ENCODE data around the gene LRBA. TPM values are rescaled to one million over a fixed set of nuclear protein-coding genes. Genes with fewer than 3 reads are reported as not detected.

Gene LRBA
- total RNA-seq, 2 donors from 2014 or later = 30.9 to 33.7 TPM

- no peak overlapping the region for H3K27ac ChIP-seq
- H3K27me3 ChIP-seq (replicated peaks; ENCODE audit: insufficient read depth) = no peaks in the 10 kb centered on the region
- no peaks in the 10 kb centered on the region for H3K36me3 ChIP-seq
- no peaks in the 10 kb centered on the region for H3K9me3 ChIP-seq
- H3K4me1 ChIP-seq (ENCODE audit: control insufficient read depth in 1 of 2, low read depth in 2 of 2) = no peaks in the 10 kb centered on the region
- DNase-seq (ENCODE audit: low spot score) = no peak
- no peak overlapping the region for H3K4me3 ChIP-seq
- ATAC-seq (ENCODE audit: insufficient number of reproducible peaks, low FRiP score, low read depth) = no peak
- no peak for TF ChIP-seq CTCF (IDR thresholded peaks at IDR 0.05)
Measured at GRCh38 chr4:150983851-150984250, 31.2 kb downstream of the LRBA start.

GRCh38 chr4:150982557-150983233 is 32.4 kb downstream of the LRBA start:
- DNase-seq (ENCODE audit: low spot score) (no peak), ATAC-seq (ENCODE audit: insufficient number of reproducible peaks, low FRiP score, low read depth) (no peak)
- Histone ChIP-seq H3K4me1 (ENCODE audit: control insufficient read depth in 1 of 2, low read depth in 2 of 2) (no peaks in the 10 kb centered on the region), H3K27me3 (replicated peaks; ENCODE audit: insufficient read depth) (no peaks in the 10 kb centered on the region), H3K36me3 (no peaks in the 10 kb centered on the region), H3K27ac (no peak overlapping the region), H3K4me3 (no peak overlapping the region), H3K9me3 (no peaks in the 10 kb centered on the region)
- no peak for TF ChIP-seq CTCF (IDR thresholded peaks at IDR 0.05)

- Histone ChIP-seq H3K4me1 (ENCODE audit: control insufficient read depth in 1 of 2, low read depth in 2 of 2) (no peaks in the 10 kb centered on the region), H3K9me3 (no peaks in the 10 kb centered on the region), H3K27me3 (replicated peaks; ENCODE audit: insufficient read depth) (no peaks in the 10 kb centered on the region), H3K27ac (no peak overlapping the region), H3K4me3 (no peak overlapping the region), H3K36me3 (no peaks in the 10 kb centered on the region)
- ATAC-seq (ENCODE audit: insufficient number of reproducible peaks, low FRiP score, low read depth) (no peak), DNase-seq (ENCODE audit: low spot score) (no peak)
- TF ChIP-seq CTCF (IDR thresholded peaks at IDR 0.05) = no peak
Measured at GRCh38 chr4:150978738-150979575, 36.1 kb downstream of the LRBA start.

GRCh38 chr4:150976478-150977118 is 38.5 kb downstream of the LRBA start:
- Histone ChIP-seq H3K27ac (no peak overlapping the region), H3K27me3 (replicated peaks; ENCODE audit: insufficient read depth) (no peaks in the 10 kb centered on the region), H3K4me3 (no peak overlapping the region), H3K9me3 (no peaks in the 10 kb centered on the region), H3K4me1 (ENCODE audit: control insufficient read depth in 1 of 2, low read depth in 2 of 2) (peaks cover 0 to 7% of the 10 kb centered on the region in 2 donors), H3K36me3 (no peaks in the 10 kb centered on the region)
- ATAC-seq (ENCODE audit: insufficient number of reproducible peaks, low FRiP score, low read depth) = no peak
- TF ChIP-seq CTCF (IDR thresholded peaks at IDR 0.05) = no peak
- no peak for DNase-seq (ENCODE audit: low spot score)

GRCh38 chr4:150974750-150975149 is 40.3 kb downstream of the LRBA start:
- ATAC-seq (ENCODE audit: insufficient number of reproducible peaks, low FRiP score, low read depth) (no peak), DNase-seq (ENCODE audit: low spot score) (no peak)
- Histone ChIP-seq H3K27me3 (replicated peaks; ENCODE audit: insufficient read depth) (no peaks in the 10 kb centered on the region), H3K4me1 (ENCODE audit: control insufficient read depth in 1 of 2, low read depth in 2 of 2) (peaks cover 0 to 7% of the 10 kb centered on the region in 2 donors), H3K36me3 (no peaks in the 10 kb centered on the region), H3K9me3 (no peaks in the 10 kb centered on the region), H3K27ac (no peak overlapping the region), H3K4me3 (no peak overlapping the region)
- TF ChIP-seq CTCF (IDR thresholded peaks at IDR 0.05) = no peak

All from thoracic aorta (tissue), 2 donors.